Stimulated activated naive CD4-positive, alpha-beta T cell treated with Interleukin-2 at 50 U/mL for 16 hours (primary cell): Measurements from ENCODE around the gene BPI.
"Not testable (repeated sequence)": the region's sequence is repeated elsewhere in the genome, so short reads cannot be mapped to it uniquely, and the experiment has no call there.

Experiments
- DNase-seq: peaks from one replicate; lab custom pipeline; 2025; lab: John Stamatoyannopoulos, UW

The BPI gene

GRCh38 chr20:38336726-38337125 is 32.8 kb downstream of the BPI start:
- DNase-seq, result no peak

- no peak for DNase-seq
These were observed 33.7 kb downstream of the BPI start for GRCh38 chr20:38337561-38338140.

DNA sequence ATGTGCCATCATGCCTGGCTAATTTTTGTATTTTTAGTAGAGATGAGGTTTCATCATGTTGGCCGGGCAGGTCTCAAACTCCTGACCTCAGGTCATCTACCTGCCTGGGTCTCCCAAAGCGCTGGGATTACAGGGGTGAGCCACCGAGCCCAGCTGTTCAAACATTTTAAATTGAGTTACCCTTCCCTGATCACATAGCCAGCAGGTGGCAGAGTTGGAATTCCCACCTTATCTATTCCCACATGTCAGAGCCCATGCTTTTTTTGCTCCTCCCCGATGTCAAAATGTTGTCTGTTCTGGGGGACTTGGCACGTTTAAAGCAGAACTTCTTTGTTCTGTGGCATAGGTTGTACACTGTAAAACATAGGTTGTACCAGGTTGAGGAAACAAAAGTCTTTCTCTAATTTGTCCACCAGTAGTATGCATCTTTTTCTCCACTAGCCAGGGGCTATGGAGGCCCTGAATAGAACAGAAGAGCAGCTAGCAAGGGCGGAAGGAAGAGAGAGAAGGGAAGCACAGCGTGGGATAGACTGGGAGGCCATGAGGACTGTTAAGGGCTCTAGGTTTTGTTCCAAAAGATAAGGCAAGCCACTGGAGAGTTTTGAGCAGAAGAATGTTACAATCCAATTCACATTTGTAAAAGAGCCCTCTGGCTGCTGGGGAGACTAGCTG is 35.0 kb downstream of the BPI start:
- no peak for DNase-seq

DNA sequence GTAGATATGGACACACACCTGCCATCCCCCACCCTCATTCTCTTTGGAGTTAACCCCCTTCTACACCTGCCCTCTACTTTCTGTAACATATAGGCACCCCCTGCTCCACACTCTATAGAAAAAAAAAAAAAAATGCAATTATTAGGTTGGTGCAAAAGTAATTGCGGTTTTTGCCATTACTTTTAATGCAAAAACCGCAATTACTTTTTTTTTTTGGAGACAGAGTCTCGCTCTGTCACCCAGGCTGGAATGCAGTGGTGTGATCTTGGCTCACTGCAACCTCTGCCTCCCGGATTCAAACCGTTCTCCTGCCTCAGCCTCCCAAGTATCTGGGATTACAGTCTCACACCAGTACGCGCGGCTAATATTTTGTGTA is 35.6 kb downstream of the BPI start:
- not testable (repeated sequence) for DNase-seq

GRCh38 chr20:38339997-38340396 is 36.0 kb downstream of the BPI start:
- no peak for DNase-seq

DNA sequence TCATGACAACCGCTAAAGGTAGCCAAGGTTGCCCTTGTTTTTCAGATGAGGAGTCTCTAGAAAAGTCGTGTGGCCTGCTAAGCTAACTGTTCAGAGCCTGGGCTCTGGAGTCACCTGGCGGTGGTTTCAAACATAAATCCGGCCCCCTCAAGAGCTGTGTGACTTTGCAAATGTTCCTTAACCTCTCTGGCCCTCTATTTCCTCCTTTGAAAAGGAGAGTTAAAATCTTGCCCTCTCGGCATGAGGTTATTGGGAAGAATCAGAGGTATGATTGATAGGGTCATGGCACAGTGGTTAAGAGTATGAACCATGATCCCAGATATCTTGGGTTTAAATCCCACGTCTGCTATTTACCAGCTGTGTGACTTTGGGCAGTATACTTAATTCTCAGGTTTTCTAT is 36.7 kb downstream of the BPI start:
- no peak for DNase-seq

DNA sequence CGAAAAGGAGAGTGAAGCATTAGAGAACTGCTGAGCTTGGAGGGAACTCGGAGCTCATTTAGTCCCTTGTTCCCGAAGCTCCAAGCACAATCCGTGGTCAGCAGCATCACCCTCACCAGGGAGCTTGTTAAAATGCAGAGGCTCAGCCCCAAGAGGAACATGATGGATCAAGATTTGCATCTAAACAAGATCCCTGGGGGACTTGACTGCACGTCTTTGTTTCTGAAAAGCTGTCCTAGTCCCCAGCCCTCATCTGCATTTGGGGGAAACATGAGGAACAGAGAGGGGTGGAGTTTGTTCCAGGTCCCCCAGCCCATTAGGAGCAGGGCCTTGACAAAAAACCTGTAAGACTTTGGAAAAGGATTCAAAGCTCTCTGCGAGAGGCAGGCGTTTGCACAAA is 38.3 kb downstream of the BPI start:
- DNase-seq, result no peak

DNA sequence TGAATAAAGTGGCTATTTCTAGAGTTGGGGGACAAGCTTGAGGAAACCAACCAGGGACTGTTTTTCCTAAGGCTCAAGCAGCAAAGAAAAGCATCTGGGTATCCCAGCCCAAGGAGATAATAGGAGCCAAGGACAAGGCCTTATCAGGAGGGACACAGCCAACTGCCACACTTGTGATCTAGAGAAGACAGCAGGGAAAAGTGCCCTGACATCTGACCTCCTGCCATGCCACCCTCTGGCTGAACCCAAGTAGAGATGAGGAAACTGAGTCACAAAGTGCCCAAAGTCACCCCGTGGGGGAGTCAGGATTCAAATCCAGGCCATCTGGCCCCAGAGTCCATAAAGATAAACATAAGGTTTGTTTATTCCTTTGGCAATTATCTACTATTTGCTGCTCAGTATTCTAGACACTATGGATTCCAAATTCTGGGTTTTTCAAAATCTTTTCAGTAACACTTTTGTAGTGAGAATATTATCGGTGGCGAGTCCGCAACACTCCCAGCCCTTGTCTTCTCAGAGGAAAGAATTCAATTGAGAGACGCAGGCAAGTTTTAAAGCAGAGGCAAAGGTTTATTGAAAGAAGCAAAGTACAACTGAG is 38.9 kb downstream of the BPI start:
- DNase-seq, result no peak

DNA sequence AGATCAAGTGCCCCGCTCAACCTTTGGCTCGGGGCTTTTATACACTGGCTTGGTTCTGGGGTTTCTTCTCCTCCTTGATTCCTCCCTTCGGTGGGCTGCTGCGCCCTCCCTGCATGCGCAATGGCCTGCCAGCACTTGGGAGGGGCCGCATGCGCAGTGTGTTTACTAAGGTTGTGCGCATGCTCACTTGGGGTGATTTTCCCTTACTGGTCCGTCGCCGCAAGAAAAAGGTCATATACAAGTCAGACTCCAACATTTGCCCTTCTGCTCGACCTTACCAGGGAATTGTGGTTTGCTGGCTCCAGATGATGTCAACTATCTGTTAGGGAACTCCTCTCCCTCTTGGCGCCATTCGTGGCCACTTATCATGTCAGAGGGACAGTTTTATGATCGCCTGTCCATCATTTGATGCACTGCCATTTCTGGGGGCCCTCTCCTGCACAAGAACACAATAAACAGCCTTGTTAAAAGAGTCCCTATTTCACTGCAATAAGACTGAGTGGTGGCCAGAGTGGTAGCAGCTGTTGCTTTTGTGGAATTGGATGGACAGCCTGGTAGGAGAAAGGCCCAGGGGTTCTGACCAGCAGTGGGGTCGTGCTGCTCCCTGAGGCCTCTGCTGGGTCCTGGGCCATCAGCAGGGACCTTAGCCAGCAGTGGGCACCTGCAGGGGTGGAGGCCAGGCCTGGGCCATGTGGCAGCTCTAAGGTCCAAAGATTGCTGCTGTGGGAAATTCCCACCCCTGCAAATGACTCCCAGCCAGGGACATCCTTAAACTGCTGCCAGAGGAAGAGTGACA is 39.6 kb downstream of the BPI start:
- DNase-seq, result no peak

DNA sequence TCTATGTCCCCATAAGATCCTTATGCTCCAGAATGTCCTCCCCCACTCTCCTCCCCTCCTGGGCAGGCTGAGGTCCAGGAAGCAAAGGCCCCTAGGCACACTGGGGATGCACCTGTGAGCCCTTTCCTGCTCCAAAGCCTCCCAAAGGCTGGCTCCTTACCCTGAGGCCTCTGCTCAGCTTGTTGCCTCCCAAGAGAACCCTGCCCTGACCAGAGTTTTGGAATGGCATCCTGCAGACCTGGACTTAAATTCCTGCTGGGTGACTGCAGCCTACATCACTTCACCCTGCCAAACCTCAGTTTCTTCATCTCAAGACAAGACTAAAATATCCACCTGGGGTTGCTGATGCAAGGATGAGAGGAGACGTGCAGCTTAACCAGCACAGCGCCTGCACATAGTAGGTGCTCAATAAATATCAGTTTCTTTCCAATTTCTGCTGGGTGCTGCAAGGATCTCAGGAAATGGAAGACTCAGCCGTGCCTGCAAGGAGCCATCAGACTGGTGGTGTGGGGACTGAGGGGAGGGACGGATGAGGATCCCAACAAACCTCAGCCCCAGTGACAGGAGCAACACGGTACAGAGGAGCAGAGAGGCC is 40.2 kb downstream of the BPI start:
- no peak for DNase-seq

DNA sequence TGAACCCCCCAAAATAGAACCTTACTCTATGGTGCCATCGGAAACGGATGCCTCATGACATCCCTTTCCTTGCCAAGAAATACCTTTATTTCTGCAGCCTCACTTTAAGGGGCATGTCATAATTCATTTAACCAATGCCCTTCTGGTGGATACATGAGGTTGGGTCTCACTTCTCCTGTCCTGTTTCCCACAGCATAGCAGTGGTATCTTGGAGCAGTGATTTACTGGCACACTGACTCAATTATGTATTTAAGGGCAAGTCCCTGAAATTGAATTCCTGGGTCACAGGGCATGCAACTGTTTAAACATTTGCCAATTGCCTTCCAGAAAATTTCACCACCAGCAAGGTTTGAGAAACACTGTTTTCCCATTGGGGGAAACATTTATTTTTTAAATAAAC is 41.7 kb downstream of the BPI start:
- no peak for DNase-seq

GRCh38 chr20:38346247-38346651 is 42.3 kb downstream of the BPI start, which contains the start of gene LBP:
Gene LBP, plus strand, starts transcription at chr20:38346482. Its CDS starts 35 bp downstream, at chr20:38346517.
- no peak for DNase-seq

- DNase-seq, result no peak
These were observed 42.8 kb downstream of the BPI start for GRCh38 chr20:38346741-38347140.

- DNase-seq, result no peak
These were observed 45.9 kb downstream of the BPI start for GRCh38 chr20:38349856-38350255.

DNA sequence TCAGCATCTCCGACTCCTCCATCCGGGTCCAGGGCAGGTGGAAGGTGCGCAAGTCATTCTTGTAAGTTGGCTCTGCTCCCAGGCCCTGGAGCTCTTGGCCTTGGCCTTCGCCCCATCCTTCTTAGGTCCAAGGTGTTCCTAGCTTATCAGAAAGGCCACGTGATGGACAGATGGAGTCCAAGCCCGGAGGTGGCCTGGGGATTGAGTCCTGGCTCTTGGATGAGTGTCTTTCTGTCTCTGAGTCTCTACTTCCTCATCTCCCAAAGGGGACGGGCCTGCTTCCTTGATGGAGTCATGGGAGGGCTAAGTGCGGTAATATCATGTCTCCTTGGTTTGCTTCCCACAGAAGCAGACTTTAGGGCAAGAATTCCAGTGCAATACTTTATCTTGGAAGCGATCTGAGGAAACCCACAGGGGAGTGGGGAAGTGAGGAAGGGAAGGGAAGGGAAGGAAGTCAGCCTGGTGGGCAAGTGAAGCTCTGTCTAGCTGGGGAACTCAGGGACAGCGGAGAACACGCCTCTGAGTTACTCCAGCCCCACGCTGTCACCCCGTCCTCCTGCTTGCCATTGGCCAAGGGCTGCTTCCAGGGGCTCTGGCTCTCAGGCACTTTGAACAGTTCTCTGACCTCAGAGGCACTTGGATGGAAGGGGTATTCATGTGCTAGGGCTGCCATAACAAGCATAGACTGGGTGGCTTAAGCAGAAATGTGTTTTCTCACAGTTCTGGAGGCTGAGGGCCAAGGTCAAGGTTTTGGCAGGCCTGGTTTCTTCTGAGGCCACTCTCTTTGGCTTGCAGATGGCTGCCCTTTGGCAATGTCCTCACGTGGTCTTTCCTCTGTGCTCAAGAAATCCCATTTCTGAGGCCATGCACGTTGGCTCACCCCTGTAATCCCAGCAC is 47.2 kb downstream of the BPI start:
- DNase-seq, result no peak

DNA sequence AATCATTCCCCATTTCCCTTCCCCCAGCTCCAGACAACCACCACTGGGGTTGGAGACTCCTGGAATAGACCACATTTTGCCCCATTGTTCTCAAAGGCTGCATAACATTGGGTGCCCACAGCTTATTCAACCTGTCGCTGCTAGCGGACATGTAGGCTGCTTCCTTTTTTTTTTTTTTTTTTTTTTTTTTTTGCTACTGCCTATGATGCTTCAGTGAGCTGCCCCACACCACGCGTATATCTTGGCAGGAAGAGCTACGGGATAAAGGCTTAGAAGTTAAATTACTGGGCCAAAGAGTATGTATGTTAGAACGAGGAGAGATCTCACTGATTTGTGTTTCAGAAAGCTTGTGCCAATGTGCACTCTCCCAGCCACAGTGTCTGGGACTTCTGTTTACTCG is 49.4 kb downstream of the BPI start:
- DNase-seq, result no peak

DNA sequence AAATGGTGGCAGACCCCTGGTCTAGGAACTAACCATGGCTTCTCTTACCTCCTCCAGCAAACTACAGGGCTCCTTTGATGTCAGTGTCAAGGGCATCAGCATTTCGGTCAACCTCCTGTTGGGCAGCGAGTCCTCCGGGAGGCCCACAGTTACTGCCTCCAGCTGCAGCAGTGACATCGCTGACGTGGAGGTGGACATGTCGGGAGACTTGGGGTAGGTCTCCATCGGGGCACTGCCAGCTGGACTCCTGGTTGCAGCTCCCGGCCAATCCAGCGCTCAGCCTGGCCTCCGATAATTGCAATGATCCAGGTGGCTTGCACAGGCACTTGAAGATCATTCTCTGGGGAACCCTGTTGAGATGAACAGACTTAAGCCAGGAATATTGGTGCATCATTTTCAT is 50.3 kb downstream of the BPI start:
- DNase-seq, result no peak

DNA sequence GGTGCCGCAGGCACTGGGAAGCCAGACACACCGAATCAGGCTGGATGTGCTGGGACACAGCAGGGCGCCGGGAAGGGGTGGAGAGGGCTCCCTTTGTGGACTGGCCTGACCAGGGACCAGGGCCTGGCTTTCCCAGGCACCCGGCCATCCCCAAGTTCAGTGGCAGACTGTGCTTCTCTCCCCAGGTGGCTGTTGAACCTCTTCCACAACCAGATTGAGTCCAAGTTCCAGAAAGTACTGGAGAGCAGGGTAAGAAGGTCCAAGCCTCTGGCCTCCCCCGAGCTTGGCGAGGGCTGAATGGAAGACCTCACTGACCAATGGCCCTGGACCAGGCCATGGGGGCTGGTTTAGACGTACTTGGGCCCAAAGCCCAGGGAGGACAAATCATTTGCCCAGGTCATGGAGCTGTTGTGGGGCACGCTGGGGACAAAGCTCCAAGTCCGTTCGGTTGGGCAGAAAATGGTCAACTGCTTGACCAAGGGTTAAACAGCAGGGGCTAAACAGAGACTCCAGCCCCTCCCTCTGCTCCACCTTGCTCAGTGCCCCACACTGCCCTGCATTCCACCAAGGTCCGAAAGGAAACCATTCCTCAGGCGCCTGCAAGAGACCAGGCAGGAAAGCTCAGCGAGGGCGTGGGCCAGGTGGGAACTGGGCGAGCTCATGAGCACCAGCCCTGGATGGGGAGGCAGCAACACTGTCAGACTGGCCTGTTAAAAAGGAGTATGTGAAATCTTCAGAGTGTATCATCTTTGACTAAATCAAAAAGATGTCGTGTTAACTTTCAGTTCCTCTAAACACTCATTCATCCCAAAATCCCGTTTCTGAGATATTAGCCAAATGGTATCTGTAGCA is 51.4 kb downstream of the BPI start:
- no peak for DNase-seq

DNA sequence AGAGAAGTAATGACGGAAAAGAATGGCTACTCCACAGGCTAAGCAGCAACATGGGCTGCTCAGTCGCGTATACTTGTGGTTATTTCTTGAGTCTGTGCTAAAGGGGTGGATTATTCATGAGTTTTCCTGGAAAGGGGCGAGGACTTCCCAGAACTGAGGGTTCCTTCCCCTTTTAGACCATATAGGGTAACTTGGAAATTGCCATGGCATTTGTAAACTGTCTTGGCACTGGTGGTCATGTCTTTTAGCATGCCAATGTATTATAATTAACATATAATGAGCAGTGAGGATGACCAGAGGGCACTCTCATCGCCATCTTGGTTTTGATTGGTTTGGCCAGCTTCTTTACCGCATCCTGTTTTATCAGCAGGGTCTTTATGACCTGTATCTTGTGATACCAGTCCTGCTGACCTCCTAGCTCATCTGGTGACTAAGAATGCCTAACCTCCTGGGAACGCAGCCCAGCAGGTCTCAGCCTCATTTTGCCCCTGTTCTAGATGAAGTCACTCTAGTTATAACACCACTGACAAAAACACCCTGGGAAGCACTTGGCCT is 53.8 kb downstream of the BPI start:
- DNase-seq, result no peak

- DNase-seq, result no peak
These were observed 54.6 kb downstream of the BPI start for GRCh38 chr20:38358556-38358955.
